ENCODE measurements around the gene C1QTNF3.
"Not testable (repeated sequence)": the region's sequence is repeated elsewhere in the genome, so short reads cannot be mapped to it uniquely, and the experiment has no call there.

Gene C1QTNF3

DNA sequence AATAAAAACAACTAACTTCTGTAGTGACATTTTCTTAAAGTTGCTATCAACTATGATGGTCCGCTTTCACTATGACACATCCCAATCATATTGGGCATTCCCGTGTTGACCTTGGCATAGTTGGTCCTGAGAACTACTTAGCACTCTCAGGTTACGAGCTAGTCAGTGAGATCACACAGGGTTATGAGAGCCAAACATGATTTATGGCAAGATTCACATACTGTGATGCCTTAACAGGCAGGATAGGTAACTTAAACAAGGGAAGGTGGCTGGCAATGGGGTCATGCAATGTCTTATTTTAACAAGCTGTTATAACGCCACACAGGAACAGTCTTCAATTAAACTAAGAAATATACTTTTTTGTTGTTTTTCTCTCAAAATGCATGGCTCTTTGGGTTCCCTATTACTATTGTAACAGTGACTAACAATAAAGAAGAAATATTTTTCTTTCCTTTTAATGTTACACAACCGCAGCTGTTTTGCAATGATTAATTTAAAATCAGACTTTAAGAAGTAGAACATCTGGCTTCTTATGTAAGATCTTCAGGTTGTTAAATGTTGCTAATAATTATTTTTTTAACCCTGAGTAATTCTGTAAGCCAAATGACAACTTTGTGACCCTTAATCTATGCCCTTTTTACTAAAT is 33.8 kb upstream of the C1QTNF3 start:
- H3K79me2 ChIP-seq (ENCODE audit: insufficient read depth, low read length); H4K20me1 ChIP-seq (ENCODE audit: low read depth, low read length); H3K36me3 ChIP-seq (ENCODE audit: low read length); H3K4me3 ChIP-seq (ENCODE audit: insufficient read depth, low read length, poor library complexity, severe bottlenecking); H3F3A ChIP-seq (ENCODE audit: insufficient read depth); H3K4me2 ChIP-seq (ENCODE audit: low read depth, low read length, poor library complexity, severe bottlenecking); H3K27ac ChIP-seq (ENCODE audit: low read depth, low read length); H3K27me3 ChIP-seq (ENCODE audit: low read length); H3K9ac ChIP-seq (ENCODE audit: low read length); H3K9me2 ChIP-seq (replicated peaks; ENCODE audit: insufficient read depth, low read length); H2AFZ ChIP-seq (ENCODE audit: low read depth, low read length, severe bottlenecking); H3K9me3 ChIP-seq (ENCODE audit: insufficient read depth, low read length): not testable (repeated sequence)

DNA sequence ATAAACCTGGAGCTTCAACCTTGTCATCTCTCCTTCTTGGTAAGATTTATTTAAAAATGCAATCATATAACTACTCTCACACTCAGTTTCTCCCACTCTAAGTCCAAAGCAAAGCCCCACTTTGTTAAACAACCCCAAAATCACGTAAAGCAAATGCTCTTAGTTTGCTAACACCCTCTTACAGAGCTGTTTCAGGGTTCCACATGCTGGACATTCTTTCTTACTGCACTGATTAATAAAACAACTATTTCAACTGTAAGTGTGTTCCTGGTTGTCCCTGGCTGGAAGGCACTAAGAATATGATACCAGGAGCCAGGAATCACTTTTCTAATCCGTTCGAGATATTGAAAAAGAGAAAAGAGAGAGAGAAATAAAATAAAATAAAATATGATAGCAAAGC is 31.5 kb upstream of the C1QTNF3 start:
- H3K27me3 ChIP-seq (ENCODE audit: low read length); H3K36me3 ChIP-seq (ENCODE audit: low read length); H3K4me3 ChIP-seq (ENCODE audit: insufficient read depth, low read length, poor library complexity, severe bottlenecking); H3K79me2 ChIP-seq (ENCODE audit: insufficient read depth, low read length); H3F3A ChIP-seq (ENCODE audit: insufficient read depth); H3K27ac ChIP-seq (ENCODE audit: low read depth, low read length); H3K4me2 ChIP-seq (ENCODE audit: low read depth, low read length, poor library complexity, severe bottlenecking); H3K9me3 ChIP-seq (ENCODE audit: insufficient read depth, low read length); H4K20me1 ChIP-seq (ENCODE audit: low read depth, low read length); H2AFZ ChIP-seq (ENCODE audit: low read depth, low read length, severe bottlenecking); H3K9ac ChIP-seq (ENCODE audit: low read length); H3K9me2 ChIP-seq (replicated peaks; ENCODE audit: insufficient read depth, low read length): not testable (repeated sequence)

DNA sequence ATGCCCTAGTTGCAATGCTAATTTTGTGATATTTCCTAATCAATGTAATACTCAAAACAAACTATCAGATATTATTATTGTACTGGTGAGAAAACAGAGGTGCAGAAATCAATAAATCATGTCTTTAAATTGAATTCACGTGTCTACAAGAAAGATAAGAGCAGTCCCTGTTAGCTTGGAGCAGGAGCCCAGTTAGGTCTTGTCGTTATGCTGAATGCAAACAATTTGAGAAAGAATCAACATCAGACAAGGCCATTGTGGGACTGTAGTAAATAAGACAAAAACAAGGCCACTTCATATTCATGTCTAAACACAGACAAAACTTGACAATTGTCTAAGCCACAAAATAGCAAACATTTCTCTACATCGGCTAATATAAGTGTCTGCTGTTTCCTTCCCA is 31.1 kb upstream of the C1QTNF3 start:
- H3K27ac ChIP-seq (ENCODE audit: low read depth, low read length); H3K36me3 ChIP-seq (ENCODE audit: low read length); H3K4me3 ChIP-seq (ENCODE audit: insufficient read depth, low read length, poor library complexity, severe bottlenecking); H3K9ac ChIP-seq (ENCODE audit: low read length); H3K9me3 ChIP-seq (ENCODE audit: insufficient read depth, low read length); H2AFZ ChIP-seq (ENCODE audit: low read depth, low read length, severe bottlenecking); H3K9me2 ChIP-seq (replicated peaks; ENCODE audit: insufficient read depth, low read length); H3K4me2 ChIP-seq (ENCODE audit: low read depth, low read length, poor library complexity, severe bottlenecking); H3F3A ChIP-seq (ENCODE audit: insufficient read depth); H3K79me2 ChIP-seq (ENCODE audit: insufficient read depth, low read length); H3K27me3 ChIP-seq (ENCODE audit: low read length); H4K20me1 ChIP-seq (ENCODE audit: low read depth, low read length): not testable (repeated sequence)

DNA sequence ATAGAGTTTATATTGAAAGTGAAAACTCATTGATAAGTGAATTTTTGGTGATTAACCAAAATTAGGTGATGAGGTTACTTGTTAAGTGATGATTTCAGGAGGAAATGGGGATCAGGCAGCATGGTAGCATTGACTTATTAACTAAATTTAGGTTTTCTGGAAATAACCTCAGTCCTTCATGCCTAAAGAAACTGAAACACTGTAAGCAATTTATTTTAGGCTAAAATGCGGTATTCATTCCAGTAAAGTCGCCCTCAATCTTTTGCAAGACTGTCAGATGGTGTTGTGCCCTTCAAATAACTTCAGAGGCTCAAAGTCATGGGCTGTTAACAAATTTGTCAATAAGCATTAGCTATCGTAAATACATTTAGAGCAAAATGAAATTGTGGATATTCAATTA is 27.6 kb upstream of the C1QTNF3 start:
- H3K27me3 ChIP-seq (ENCODE audit: low read length); H3K79me2 ChIP-seq (ENCODE audit: insufficient read depth, low read length); H2AFZ ChIP-seq (ENCODE audit: low read depth, low read length, severe bottlenecking); H3K4me3 ChIP-seq (ENCODE audit: insufficient read depth, low read length, poor library complexity, severe bottlenecking); H3K9me3 ChIP-seq (ENCODE audit: insufficient read depth, low read length); H3K36me3 ChIP-seq (ENCODE audit: low read length); H3K9me2 ChIP-seq (replicated peaks; ENCODE audit: insufficient read depth, low read length); H3K27ac ChIP-seq (ENCODE audit: low read depth, low read length); H3K4me2 ChIP-seq (ENCODE audit: low read depth, low read length, poor library complexity, severe bottlenecking); H4K20me1 ChIP-seq (ENCODE audit: low read depth, low read length); H3F3A ChIP-seq (ENCODE audit: insufficient read depth); H3K9ac ChIP-seq (ENCODE audit: low read length): not testable (repeated sequence)

DNA sequence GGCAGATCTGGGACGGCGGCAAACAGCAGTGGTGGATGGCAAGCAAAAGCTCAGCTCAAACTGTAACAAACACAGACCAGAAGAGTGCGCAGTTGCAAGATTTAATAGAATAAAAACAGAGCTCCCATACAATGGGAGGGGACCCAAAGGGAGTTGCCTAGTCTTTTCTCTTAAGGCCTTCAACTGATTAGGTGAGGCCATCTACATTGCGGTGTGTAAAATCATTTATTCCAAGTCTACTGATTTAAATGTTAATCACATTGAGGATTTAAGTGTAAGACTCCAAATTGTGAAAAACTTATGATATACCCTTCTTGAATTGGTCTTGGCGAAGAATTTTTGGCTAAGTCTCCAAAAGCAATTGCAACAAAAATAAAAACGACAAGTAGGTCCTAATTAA is 21.6 kb upstream of the C1QTNF3 start:
- no peak overlapping the region for H3K4me3 ChIP-seq (ENCODE audit: insufficient read depth, low read length, poor library complexity, severe bottlenecking)
- H3K9me3 ChIP-seq (ENCODE audit: insufficient read depth, low read length) = no peaks in the 10 kb centered on the region
- H3K79me2 ChIP-seq (ENCODE audit: insufficient read depth, low read length) = no peaks in the 10 kb centered on the region
- no peaks in the 10 kb centered on the region for H3K9me2 ChIP-seq (replicated peaks; ENCODE audit: insufficient read depth, low read length)
- no peaks in the 10 kb centered on the region for H3K36me3 ChIP-seq (ENCODE audit: low read length)
- H3K27ac ChIP-seq (ENCODE audit: low read depth, low read length) = no peak overlapping the region
- H2AFZ ChIP-seq (ENCODE audit: low read depth, low read length, severe bottlenecking) = no peak overlapping the region
- no peak for TF ChIP-seq EZH2phosphoT487 (conservative IDR thresholded peaks at IDR 0.05; ENCODE audit: low read length)
- TF ChIP-seq, protein P1, sequence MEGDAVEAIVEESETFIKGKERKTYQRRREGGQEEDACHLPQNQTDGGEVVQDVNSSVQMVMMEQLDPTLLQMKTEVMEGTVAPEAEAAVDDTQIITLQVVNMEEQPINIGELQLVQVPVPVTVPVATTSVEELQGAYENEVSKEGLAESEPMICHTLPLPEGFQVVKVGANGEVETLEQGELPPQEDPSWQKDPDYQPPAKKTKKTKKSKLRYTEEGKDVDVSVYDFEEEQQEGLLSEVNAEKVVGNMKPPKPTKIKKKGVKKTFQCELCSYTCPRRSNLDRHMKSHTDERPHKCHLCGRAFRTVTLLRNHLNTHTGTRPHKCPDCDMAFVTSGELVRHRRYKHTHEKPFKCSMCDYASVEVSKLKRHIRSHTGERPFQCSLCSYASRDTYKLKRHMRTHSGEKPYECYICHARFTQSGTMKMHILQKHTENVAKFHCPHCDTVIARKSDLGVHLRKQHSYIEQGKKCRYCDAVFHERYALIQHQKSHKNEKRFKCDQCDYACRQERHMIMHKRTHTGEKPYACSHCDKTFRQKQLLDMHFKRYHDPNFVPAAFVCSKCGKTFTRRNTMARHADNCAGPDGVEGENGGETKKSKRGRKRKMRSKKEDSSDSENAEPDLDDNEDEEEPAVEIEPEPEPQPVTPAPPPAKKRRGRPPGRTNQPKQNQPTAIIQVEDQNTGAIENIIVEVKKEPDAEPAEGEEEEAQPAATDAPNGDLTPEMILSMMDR (IDR thresholded peaks at IDR 0.05; ENCODE audit: insufficient read depth, low read length, poor library complexity, severe bottlenecking) = no peak
- H3K4me2 ChIP-seq (ENCODE audit: low read depth, low read length, poor library complexity, severe bottlenecking) = no peak overlapping the region
- H3F3A ChIP-seq (ENCODE audit: insufficient read depth) = no peaks in the 10 kb centered on the region
- no peak overlapping the region for H3K9ac ChIP-seq (ENCODE audit: low read length)
- H4K20me1 ChIP-seq (ENCODE audit: low read depth, low read length) = no peaks in the 10 kb centered on the region
- no peaks in the 10 kb centered on the region for H3K27me3 ChIP-seq (ENCODE audit: low read length)
